ENCODE measurements around the gene ASTN1.

GRCh38 chr1:177171536-177172123 lies 7.1 kb upstream of the ASTN1 start:
- TF ChIP-seq CTCF (IDR thresholded peaks at IDR 0.05) (no peak), POLR2AphosphoS5 (IDR thresholded peaks at IDR 0.05; ENCODE audit: low read depth, low read length) (no peak)

All from Panc1 (cell line).